HCT116 (cell line): ENCODE data around the gene DAPL1. TPM values are rescaled to one million over a fixed set of nuclear protein-coding genes. Genes with fewer than 3 reads are reported as not detected.

ENCODE experiments used
- ATAC-seq: fragments of 200-7000 bp; cut with Tn5 transposase; 2 replicates; pipeline ENCODE4 v1.9.1; 2020; ENCODE audit warnings: mild to moderate bottlenecking, moderate library complexity
- BruUV-seq: library from RNA; stranded (reverse); fragments of 400-500 nt; replicated peaks from 2 replicates; lab custom pipeline; 2021; lab: Mats Ljungman, UMichigan
- CTCF ChIA-PET: fragments of 300-600 bp; sonication (Branson Sonifier 250); formaldehyde crosslinking; loops from one replicate; lab custom pipeline; 2021; ENCODE audit warnings: antibody characterized with exemption; lab: Charles Lee
- POLR2A ChIA-PET: fragments of 300-600, 350-600 bp; sonication (Branson Sonifier 250); formaldehyde crosslinking; loops from one replicate; lab custom pipeline; 2021; ENCODE audit warnings: antibody characterized with exemption; lab: Charles Lee
- RAD21 ChIA-PET, 2 experiments: fragments of 300-600 bp; sonication (Branson Sonifier 250); formaldehyde crosslinking; loops; one replicate each; lab custom pipeline; 2023; ENCODE audit warnings: low total read pairs in 2 of 2; ENCODE audit not compliant: uncharacterized antibody in 2 of 2, unreplicated experiment in 2 of 2, low non-redundant PET in 1 of 2; lab: Charles Lee
- DNase-seq: peaks from one replicate; pipeline ENCODE4 v3.0.0-alpha.2; 2010; ENCODE audit warnings: low read depth, low spot score
- H2AFZ ChIP-seq: fragments of 200-600 bp; shearing (Covaris generic), sonication (generic); 2 replicates; pipeline ENCODE4 v1.6.1; 2017; ENCODE audit warnings: low read depth, mixed run types, mixed read lengths, antibody characterized with exemption, low read length; ENCODE audit not compliant: poor library complexity, severe bottlenecking
- H3K27ac ChIP-seq: 2 replicates; pipeline ENCODE4 v1.5.1; 2012; ENCODE audit warnings: low read depth, low read length
- H3K27me3 ChIP-seq: fragments of 200-600 bp; sonication (generic); 2 replicates; pipeline ENCODE4 v1.6.1; 2016; ENCODE audit warnings: mixed run types, low read length, mixed read lengths; ENCODE audit not compliant: insufficient read depth
- H3K36me3 ChIP-seq, 2 experiments: fragments of 200-500 bp in 1 of 2; fragments of 200-600 bp in 1 of 2; sonication (Bioruptor generic) in 1 of 2; sonication (generic) in 1 of 2; 2 replicates each; pipeline versions ENCODE4 v1.5.1 to v1.6.1; 2014 to 2016; ENCODE audit warnings: low read length in 2 of 2, inconsistent platforms in 1 of 2, mixed read lengths in 1 of 2, mixed run types in 1 of 2; ENCODE audit not compliant: insufficient read depth in 2 of 2, control insufficient read depth in 1 of 2
- H3K4me1 ChIP-seq, 2 experiments: fragments of 200-600 bp in 1 of 2; sonication (generic) in 1 of 2; 2 replicates each; pipeline versions ENCODE4 v1.5.1 to v1.6.1; 2012 to 2017; ENCODE audit warnings: low read length in 2 of 2, inconsistent platforms in 1 of 2, mild to moderate bottlenecking in 1 of 2, mixed read lengths in 1 of 2, mixed run types in 1 of 2, moderate library complexity in 1 of 2; ENCODE audit not compliant: insufficient read depth in 2 of 2, control insufficient read depth in 1 of 2
- H3K4me2 ChIP-seq: fragments of 200-600 bp; sonication (generic); 2 replicates; pipeline ENCODE4 v1.6.1; 2017; ENCODE audit warnings: mixed run types, low read length, mixed read lengths
- H3K4me3 ChIP-seq, 2 experiments: fragments of 200-600 bp in 1 of 2; sonication (generic) in 1 of 2; replicated peaks in 1 of 2; 2 replicates each; pipeline ENCODE4 v1.5.1; 2011 to 2016; ENCODE audit warnings: low read length in 2 of 2, control low read depth in 1 of 2, low read depth in 1 of 2, mild to moderate bottlenecking in 1 of 2, mixed read lengths in 1 of 2, mixed run types in 1 of 2
- H3K79me2 ChIP-seq: fragments of 200-600 bp; sonication (generic); 2 replicates; pipeline ENCODE4 v1.6.1; 2017; ENCODE audit warnings: mild to moderate bottlenecking, mixed run types, low read length, moderate library complexity, mixed read lengths; ENCODE audit not compliant: insufficient read depth
- H3K9ac ChIP-seq: fragments of 200-600 bp; sonication (generic); 2 replicates; pipeline ENCODE4 v1.6.1; 2016; ENCODE audit warnings: low read length, mixed read lengths
- H3K9me2 ChIP-seq: fragments of 200-600 bp; sonication (generic), shearing (Covaris generic); 2 replicates; pipeline ENCODE4 v1.6.1; 2017; ENCODE audit warnings: mixed run types, mild to moderate bottlenecking, moderate library complexity; ENCODE audit not compliant: insufficient read depth
- H3K9me3 ChIP-seq, 2 experiments: fragments of 200-500 bp in 1 of 2; fragments of 200-600 bp in 1 of 2; sonication (Bioruptor generic) in 1 of 2; sonication (generic) in 1 of 2; 2 replicates each; pipeline ENCODE4 v1.6.1; 2014 to 2017; ENCODE audit warnings: low read length in 2 of 2, mixed read lengths in 2 of 2, inconsistent platforms in 1 of 2, low read depth in 1 of 2, mild to moderate bottlenecking in 1 of 2, mixed run types in 1 of 2, moderate library complexity in 1 of 2; ENCODE audit not compliant: control insufficient read depth in 1 of 2, insufficient read depth in 1 of 2
- H4K20me1 ChIP-seq: fragments of 200-600 bp; sonication (generic), shearing (Covaris generic); 2 replicates; pipeline ENCODE4 v1.6.1; 2017; ENCODE audit warnings: mixed run types, mild to moderate bottlenecking, moderate library complexity; ENCODE audit not compliant: insufficient read depth
- ATF3 ChIP-seq: IDR thresholded peaks from 2 replicates; pipeline ENCODE4 v1.6.1; 2012
- CBX3 ChIP-seq: IDR thresholded peaks from 2 replicates; pipeline ENCODE4 v1.6.1; 2012; ENCODE audit warnings: low read depth
- EGR1 ChIP-seq: IDR thresholded peaks from 2 replicates; pipeline ENCODE4 v1.6.1; 2012; ENCODE audit warnings: low read depth
- EZH2 ChIP-seq: fragments of 200-600 bp; sonication (generic); IDR thresholded peaks from 2 replicates; pipeline ENCODE4 v1.6.1; 2017; ENCODE audit warnings: antibody characterized with exemption, mixed run types
- EZH2phosphoT487 ChIP-seq: fragments of 200-600 bp; IDR thresholded peaks from 2 replicates; pipeline ENCODE4 v1.6.1; 2018; ENCODE audit warnings: antibody characterized with exemption, borderline replicate concordance
- FOSL1 ChIP-seq: IDR thresholded peaks from 2 replicates; pipeline ENCODE4 v1.6.1; 2012; ENCODE audit warnings: low read depth
- MAX ChIP-seq: IDR thresholded peaks from 2 replicates; pipeline ENCODE4 v1.6.1; 2012
- POLR2AphosphoS5 ChIP-seq: IDR thresholded peaks from 2 replicates; pipeline ENCODE4 v1.6.1; 2011; ENCODE audit warnings: mild to moderate bottlenecking, low read depth, low read length, moderate library complexity
- RAD21 ChIP-seq: IDR thresholded peaks from 2 replicates; pipeline ENCODE4 v1.6.1; 2012; ENCODE audit warnings: low read depth, mild to moderate bottlenecking
- SIN3A ChIP-seq: IDR thresholded peaks from 2 replicates; pipeline ENCODE4 v1.6.1; 2012; ENCODE audit warnings: low read depth
- SP1 ChIP-seq: IDR thresholded peaks from 2 replicates; pipeline ENCODE4 v1.6.1; 2012; ENCODE audit warnings: low read depth
- TCF7L2 ChIP-seq: IDR thresholded peaks from 2 replicates; pipeline ENCODE4 v1.7.0; 2011; ENCODE audit warnings: borderline replicate concordance, inconsistent platforms; ENCODE audit not compliant: insufficient read depth, insufficient read length; ENCODE audit errors: extremely low read depth
- ZFX ChIP-seq: fragments of 450-650 bp; IDR thresholded peaks from 2 replicates; pipeline ENCODE4 v1.6.1; 2017
- ZNF274 ChIP-seq: fragments of 200-500 bp; sonication (Bioruptor generic); IDR thresholded peaks from 2 replicates; pipeline ENCODE4 v1.6.1; 2014; ENCODE audit warnings: mild to moderate bottlenecking, low read depth, low read length, inconsistent platforms
- intact Hi-C: fragments of 100-400 bp; cut with micrococcal nuclease; formaldehyde crosslinking; loops from 2 replicates; pipeline ENCODE4 v1.10.0; 2022
- total RNA-seq: library from RNA; stranded (reverse); gene quantifications from one replicate; pipeline ENCODE4 v1.2.1, GENCODE V29; 2021; ENCODE audit not compliant: unreplicated experiment
- TF ChIP-seq, protein P1 (sequence below): IDR thresholded peaks from 2 replicates; pipeline ENCODE4 v1.6.1; 2012; ENCODE audit warnings: low read depth

DAPL1 gene
- total RNA-seq, 1 experiment from 2014 or later: not detected

GRCh38 chr2:158808426-158808825 is 13.3 kb downstream of the DAPL1 start:
- no peaks in the 10 kb centered on the region for H3K9me2 ChIP-seq
- intact Hi-C loops: no loop called here
- no peaks in the 10 kb centered on the region for H3K79me2 ChIP-seq
- ChIA-PET CTCF (no interaction called here), POLR2A (interaction anchor here (0.6 kb wide), 1 partner anchor 108 kb away, joined by 3 read pairs; no protein-coding TSS in a partner anchor), RAD21 (no interaction called here)
- H3K9ac ChIP-seq: no peak overlapping the region
- BruUV-seq: no TSS peak
- no peak for DNase-seq
- ATAC-seq: no peak
- H4K20me1 ChIP-seq: no peaks in the 10 kb centered on the region
- TF ChIP-seq SP1: no peak
- no peak for TF ChIP-seq EZH2
- TF ChIP-seq SIN3A: no peak
- no peak for TF ChIP-seq ZFX
- no peak for TF ChIP-seq EGR1
- no peak for TF ChIP-seq TCF7L2
- no peak for TF ChIP-seq ZNF274
- no peak for TF ChIP-seq EZH2phosphoT487
- no peak for TF ChIP-seq MAX
- TF ChIP-seq, protein P1, sequence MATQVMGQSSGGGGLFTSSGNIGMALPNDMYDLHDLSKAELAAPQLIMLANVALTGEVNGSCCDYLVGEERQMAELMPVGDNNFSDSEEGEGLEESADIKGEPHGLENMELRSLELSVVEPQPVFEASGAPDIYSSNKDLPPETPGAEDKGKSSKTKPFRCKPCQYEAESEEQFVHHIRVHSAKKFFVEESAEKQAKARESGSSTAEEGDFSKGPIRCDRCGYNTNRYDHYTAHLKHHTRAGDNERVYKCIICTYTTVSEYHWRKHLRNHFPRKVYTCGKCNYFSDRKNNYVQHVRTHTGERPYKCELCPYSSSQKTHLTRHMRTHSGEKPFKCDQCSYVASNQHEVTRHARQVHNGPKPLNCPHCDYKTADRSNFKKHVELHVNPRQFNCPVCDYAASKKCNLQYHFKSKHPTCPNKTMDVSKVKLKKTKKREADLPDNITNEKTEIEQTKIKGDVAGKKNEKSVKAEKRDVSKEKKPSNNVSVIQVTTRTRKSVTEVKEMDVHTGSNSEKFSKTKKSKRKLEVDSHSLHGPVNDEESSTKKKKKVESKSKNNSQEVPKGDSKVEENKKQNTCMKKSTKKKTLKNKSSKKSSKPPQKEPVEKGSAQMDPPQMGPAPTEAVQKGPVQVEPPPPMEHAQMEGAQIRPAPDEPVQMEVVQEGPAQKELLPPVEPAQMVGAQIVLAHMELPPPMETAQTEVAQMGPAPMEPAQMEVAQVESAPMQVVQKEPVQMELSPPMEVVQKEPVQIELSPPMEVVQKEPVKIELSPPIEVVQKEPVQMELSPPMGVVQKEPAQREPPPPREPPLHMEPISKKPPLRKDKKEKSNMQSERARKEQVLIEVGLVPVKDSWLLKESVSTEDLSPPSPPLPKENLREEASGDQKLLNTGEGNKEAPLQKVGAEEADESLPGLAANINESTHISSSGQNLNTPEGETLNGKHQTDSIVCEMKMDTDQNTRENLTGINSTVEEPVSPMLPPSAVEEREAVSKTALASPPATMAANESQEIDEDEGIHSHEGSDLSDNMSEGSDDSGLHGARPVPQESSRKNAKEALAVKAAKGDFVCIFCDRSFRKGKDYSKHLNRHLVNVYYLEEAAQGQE: no peak
- TF ChIP-seq FOSL1: no peak
- no peak for TF ChIP-seq RAD21
- no peak for TF ChIP-seq CBX3
- no peak for TF ChIP-seq ATF3
- TF ChIP-seq POLR2AphosphoS5: no peak
- H3K27ac ChIP-seq: no peak overlapping the region
- no peaks in the 10 kb centered on the region for H3K9me3 ChIP-seq
- H3K4me3 ChIP-seq: no peak overlapping the region
- 0 out of 2 replicates have a peak, but pooled peaks cover 5% of the 10 kb centered on the region for H3K27me3 ChIP-seq
- H3K36me3 ChIP-seq: no peaks in the 10 kb centered on the region
- H3K4me2 ChIP-seq: no peak overlapping the region
- no peaks in the 10 kb centered on the region for H3K4me1 ChIP-seq
- no peak overlapping the region for H2AFZ ChIP-seq
